ENCODE measurements around the gene LCE7A. TPM values are rescaled to one million over a fixed set of nuclear protein-coding genes. Genes with fewer than 3 reads are reported as not detected.

Gene LCE7A
- total RNA-seq, 1 donor from 2014 or later: not detected

- TF ChIP-seq, protein P1, sequence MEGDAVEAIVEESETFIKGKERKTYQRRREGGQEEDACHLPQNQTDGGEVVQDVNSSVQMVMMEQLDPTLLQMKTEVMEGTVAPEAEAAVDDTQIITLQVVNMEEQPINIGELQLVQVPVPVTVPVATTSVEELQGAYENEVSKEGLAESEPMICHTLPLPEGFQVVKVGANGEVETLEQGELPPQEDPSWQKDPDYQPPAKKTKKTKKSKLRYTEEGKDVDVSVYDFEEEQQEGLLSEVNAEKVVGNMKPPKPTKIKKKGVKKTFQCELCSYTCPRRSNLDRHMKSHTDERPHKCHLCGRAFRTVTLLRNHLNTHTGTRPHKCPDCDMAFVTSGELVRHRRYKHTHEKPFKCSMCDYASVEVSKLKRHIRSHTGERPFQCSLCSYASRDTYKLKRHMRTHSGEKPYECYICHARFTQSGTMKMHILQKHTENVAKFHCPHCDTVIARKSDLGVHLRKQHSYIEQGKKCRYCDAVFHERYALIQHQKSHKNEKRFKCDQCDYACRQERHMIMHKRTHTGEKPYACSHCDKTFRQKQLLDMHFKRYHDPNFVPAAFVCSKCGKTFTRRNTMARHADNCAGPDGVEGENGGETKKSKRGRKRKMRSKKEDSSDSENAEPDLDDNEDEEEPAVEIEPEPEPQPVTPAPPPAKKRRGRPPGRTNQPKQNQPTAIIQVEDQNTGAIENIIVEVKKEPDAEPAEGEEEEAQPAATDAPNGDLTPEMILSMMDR (conservative IDR thresholded peaks at IDR 0.05; ENCODE audit: low read depth, low read length): no peak
- no peak for DNase-seq (ENCODE audit: low read depth)
Observed at GRCh38 chr1:152866321-152866720, 6.5 kb downstream of the LCE7A start.

GRCh38 chr1:152869808-152870419, 10.1 kb downstream of the LCE7A start:
- peak; percentile 6 for DNase-seq (ENCODE audit: low read depth)
- TF ChIP-seq, protein P1 (conservative IDR thresholded peaks at IDR 0.05; ENCODE audit: low read depth, low read length): peak; percentile 88
- no peak overlapping the region for H3K4me3 ChIP-seq (ENCODE audit: low read depth, low read length)

More at GRCh38 chr1:152866321-152866720, 6.5 kb downstream of the LCE7A start:
- H3K4me3 ChIP-seq (ENCODE audit: low read depth, low read length): no peak overlapping the region

GRCh38 chr1:152870831-152871730, 11.3 kb downstream of the LCE7A start:
- peak; percentile 7 for DNase-seq (ENCODE audit: low read depth)
- TF ChIP-seq, protein P1 (conservative IDR thresholded peaks at IDR 0.05; ENCODE audit: low read depth, low read length): peak; percentile 58
- H3K4me3 ChIP-seq (ENCODE audit: low read depth, low read length): no peak overlapping the region

DNA sequence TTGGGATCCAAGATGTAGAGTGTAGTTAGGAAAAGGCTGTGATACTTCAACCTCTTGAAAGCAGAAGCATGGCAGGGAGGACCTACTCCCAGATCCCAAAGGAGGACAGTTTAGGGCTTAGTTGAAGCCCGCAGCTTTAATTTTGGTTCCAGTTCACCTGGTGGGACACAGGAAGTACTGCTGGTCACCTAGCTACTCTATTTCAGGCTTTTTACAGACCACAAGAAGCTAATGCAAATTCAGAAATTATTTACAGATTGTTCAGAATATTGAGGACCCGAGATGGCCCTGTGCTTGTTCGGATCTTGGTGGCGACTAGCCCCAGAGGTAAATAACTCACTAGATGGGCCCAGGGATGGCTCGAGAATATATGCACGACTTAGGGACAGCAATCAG, 11.9 kb downstream of the LCE7A start:
- H3K4me3 ChIP-seq (ENCODE audit: low read depth, low read length): no peak overlapping the region
- TF ChIP-seq, protein P1 (conservative IDR thresholded peaks at IDR 0.05; ENCODE audit: low read depth, low read length): no peak
- no peak for DNase-seq (ENCODE audit: low read depth)

- no peak for DNase-seq (ENCODE audit: low read depth)
- TF ChIP-seq, protein P1 (conservative IDR thresholded peaks at IDR 0.05; ENCODE audit: low read depth, low read length): no peak
- no peak overlapping the region for H3K4me3 ChIP-seq (ENCODE audit: low read depth, low read length)
Observed at GRCh38 chr1:152873495-152873894, 13.7 kb downstream of the LCE7A start.

DNA sequence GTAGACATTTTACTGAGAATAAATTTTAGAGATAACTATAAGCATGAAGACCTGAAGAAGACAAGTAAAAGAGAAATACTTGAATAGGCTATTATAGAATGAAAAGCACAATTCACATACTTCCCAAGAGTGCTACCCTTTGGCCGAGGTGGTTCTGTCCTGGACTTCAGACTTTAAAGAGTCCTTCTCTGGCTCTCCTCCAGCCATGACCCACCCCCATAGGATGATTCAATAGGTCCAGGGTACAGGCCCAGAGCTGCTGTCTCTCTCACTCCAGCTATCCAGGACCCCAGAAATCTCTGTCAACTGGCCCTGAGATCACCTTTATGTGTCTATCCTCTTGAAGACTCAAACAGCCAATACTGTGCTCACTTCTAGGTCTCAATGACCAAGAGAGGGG, 17.0 kb downstream of the LCE7A start:
- TF ChIP-seq, protein P1 (conservative IDR thresholded peaks at IDR 0.05; ENCODE audit: low read depth, low read length): no peak
- DNase-seq (ENCODE audit: low read depth): no peak
- no peak overlapping the region for H3K4me3 ChIP-seq (ENCODE audit: low read depth, low read length)

Data from epithelial cell of proximal tubule (primary cell).